Measurements from ENCODE around the gene PLCB1.

- TF ChIP-seq POLR2AphosphoS5 (IDR thresholded peaks at IDR 0.05; ENCODE audit: low read depth, low read length) (no peak), TAF1 (IDR thresholded peaks at IDR 0.05; ENCODE audit: borderline replicate concordance, insufficient read depth, low read length) (no peak), REST (IDR thresholded peaks at IDR 0.05; ENCODE audit: insufficient read depth in 1 of 2, low read depth in 2 of 2, low read length in 2 of 2) (no peak), SIN3A (IDR thresholded peaks at IDR 0.05; ENCODE audit: borderline replicate concordance, insufficient read depth, low read length) (no peak), FOXP2 (optimal IDR thresholded peaks at IDR 0.05; ENCODE audit: borderline replicate concordance, extremely low read depth, extremely low read length, insufficient read depth) (no peak)
These were observed 1.9 kb downstream of the PLCB1 start for GRCh38 chr20:8133851-8134451.
